Frontal cortex (tissue), 4 donors: Measurements from ENCODE around the gene HPD. TPM values are rescaled to one million over a fixed set of nuclear protein-coding genes. Genes with fewer than 3 reads are reported as not detected.

Experiments used
- DNase-seq, 2 donors: peaks; one replicate each; pipeline ENCODE4 v3.0.0; 2012; ENCODE audit warnings: low spot score in 2 of 2
- FAIRE-seq: peaks from 2 replicates; lab custom pipeline; 2012; peaks lifted over from hg19 to GRCh38; lab: Jason Lieb, UNC
- total RNA-seq: library from RNA; depleted of rRNA; stranded (reverse); fragments of >200 nt; gene quantifications from one replicate; pipeline ENCODE4 v1.2.3, GENCODE V29; 2014
- donor health status: control.
- donor health status: control.
- donor health status: control.

HPD gene
- total RNA-seq, 1 donor from 2014 or later = not detected

GRCh38 chr12:121802485-121802842 lies 56.2 kb downstream of the HPD start:
- FAIRE-seq (no peak), DNase-seq (no peak)

DNA sequence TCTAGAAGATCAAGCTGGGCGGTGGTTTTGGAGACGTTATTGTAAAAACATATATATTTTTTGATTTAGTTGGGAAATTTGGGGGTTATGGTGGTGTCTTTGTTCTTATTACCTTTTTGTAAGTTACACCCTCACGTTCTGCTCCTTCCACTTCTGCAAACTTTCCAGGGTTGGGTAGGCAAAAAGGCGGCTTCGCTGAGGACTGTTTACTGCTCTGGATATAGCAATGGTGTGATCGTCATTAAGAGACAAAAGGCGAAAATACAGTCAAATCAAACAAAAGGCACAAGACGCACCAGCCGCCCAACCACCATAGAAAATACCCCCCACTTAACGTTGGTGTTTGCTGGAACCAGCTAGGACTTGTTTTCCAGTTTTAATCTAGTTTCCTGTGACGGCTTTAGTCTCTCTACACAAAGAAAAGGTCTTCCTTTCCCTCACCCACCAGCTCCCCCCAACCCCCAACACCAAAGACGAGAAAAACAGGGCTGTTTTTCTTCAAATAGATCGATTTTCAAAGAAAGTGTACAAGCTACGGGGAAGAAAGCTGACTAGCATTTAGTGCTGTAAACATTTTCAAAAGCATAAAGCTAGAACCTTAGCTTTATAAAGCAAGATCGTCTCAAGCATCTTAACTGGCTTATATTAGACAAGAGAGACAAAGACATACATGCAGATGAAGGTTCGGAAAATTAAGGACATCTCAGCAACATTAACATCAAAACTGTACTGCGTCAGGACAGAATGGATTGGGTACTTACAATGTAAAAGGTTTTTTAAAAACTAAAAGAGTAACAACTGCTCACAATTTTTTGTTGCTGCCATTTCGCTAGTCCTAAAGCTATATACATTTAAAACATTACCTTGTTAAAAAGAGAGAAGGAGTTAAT lies 56.8 kb downstream of the HPD start:
- DNase-seq = no peak
- FAIRE-seq = no peak

GRCh38 chr12:121800694-121801594 lies 57.7 kb downstream of the HPD start:
- no peak for FAIRE-seq
- DNase-seq = peak in 1 of 2 donors; percentile 81

GRCh38 chr12:121799842-121800693 lies 58.6 kb downstream of the HPD start:
- no peak for FAIRE-seq

GRCh38 chr12:121799156-121799841 lies 59.4 kb downstream of the HPD start:
- FAIRE-seq = no peak
- peak in 1 of 2 donors; percentile 76 for DNase-seq

More at GRCh38 chr12:121799842-121800693, 58.6 kb downstream of the HPD start:
- DNase-seq = peak; percentile 85

GRCh38 chr12:121798787-121799155 lies 59.9 kb downstream of the HPD start:
- DNase-seq (no peak), FAIRE-seq (no peak)

DNA sequence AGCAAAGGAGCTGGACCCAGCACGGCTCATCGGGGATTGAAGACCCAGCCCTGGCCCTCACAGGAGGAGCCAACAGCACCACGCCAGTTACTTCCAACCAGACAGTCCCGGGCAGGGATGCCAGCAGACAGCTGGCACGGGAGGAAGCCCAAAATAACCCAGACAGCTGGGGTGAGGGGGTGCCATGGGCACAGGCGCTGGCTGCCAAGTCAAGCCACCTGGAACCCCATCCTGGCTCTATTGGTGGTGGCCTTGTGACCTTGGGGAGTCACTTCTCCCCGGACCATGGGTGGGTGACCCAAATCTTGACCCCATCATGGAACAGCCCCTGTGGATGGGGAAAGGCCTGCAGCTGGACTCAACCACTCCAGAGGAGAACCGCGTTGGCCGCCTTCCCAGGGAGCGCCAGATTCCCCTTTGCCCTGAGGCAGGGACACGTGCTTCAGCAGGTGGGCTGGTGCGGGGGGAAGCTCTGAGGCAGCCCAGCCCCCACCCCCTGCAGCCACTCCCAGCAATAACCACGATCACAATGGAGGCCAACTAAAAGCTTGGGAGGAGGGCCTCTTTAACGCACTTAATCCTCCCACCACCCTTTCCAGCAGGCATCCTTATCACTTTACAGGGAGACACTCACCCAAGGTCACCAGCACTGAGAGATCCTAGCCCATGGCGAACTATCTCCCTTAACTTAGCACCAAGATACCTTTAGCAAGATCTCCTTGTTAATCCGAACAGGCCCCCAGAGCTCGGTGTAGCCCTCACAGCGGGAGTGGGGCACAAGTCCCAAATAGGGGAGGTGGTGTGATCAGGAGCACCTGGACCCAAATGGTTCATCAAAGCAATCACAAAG lies 60.5 kb downstream of the HPD start:
- no peak for DNase-seq
- FAIRE-seq = no peak

DNA sequence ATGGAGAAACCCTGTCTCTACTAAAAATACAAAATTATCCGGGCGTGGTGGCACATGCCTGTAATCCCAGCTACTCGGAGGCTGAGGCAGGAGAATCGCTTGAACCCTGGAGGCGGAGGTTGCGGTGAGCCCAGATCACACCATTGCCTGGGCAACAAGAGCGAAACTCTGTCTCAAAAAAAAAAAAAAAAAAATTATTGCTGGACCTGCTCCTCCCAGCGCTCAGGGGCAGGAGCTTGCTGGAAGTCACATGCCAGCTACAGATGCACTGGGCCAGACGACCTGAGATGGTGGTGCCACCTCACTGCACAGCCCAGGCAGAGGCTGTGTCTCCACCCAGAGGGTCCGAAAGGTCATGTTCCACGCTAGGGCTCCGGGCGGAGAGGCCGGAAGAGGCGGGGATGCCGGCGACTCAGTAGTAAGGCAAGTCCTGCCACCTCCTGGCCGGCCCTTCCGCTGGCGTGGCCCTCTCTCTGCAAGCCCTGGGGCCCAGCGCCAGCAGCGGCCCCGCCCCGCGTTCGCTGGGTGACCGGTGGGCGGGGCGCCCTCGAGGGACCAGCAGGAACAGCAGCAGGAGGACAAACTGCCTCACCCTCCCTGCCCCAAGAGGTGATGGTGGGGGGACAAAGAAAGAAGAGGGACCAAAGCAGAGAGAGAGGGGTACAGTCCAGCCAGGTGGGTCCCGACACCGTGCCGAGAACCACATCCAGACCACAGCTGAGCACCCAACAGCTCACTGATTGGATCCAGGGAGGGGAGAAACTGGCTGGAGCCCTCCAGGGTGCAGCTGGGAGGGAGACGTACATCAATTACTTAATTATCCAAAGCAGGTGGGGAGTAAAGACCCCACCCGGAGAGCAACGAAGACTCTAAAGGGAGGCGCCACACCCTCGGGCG lies 61.6 kb downstream of the HPD start:
- FAIRE-seq = no peak
- peak; percentile 86 to 89 for DNase-seq

GRCh38 chr12:121795034-121795968 lies 63.4 kb downstream of the HPD start:
- peak; percentile 87 to 90 for DNase-seq
- FAIRE-seq = no peak

- FAIRE-seq = no peak
- no peak for DNase-seq
Measured at GRCh38 chr12:121794534-121795033, 64.1 kb downstream of the HPD start.

DNA sequence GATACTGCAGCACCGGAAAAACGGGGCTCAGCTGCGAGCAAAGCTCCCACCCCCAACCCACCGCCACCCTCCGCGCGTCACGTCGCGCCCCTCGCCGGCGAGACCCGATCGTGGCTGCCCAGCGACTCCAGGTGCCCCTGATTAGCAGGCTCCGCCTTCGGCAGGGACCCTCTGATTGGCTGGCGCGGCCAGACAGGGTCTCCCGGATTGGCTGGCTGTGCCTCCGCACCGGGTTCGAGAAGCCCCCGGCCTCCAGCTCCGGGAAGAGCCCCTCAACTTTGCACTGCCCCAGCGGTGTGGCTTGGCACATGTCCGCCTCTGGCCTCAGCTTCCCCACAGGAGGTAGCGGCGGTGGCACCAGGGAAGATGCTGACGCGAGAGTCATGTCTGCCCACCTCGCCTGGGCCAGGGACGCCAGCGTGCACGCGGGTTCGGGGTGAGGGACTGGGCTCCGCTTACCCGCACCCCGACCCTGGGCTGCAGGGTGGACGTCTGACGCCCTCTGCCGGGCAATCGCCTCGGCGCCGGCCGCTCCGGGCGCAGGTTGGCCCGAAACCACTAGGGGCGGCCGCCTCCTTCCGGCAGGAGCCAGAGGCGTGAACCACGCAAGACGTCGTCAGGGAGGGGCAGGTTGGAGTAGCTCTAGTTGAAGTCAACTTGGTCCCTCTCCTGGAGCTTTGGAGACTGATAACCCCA lies 64.7 kb downstream of the HPD start:
- DNase-seq (peak; percentile 84 to 86), FAIRE-seq (no peak)

GRCh38 chr12:121793440-121793837 lies 65.2 kb downstream of the HPD start, which contains the start of gene RHOF:
Gene RHOF (minus strand): TSS chr12:121793688. CDS start chr12:121793633, 55 bp downstream.
- DNase-seq (no peak), FAIRE-seq (no peak)

GRCh38 chr12:121792607-121793439 lies 65.8 kb downstream of the HPD start:
- DNase-seq (no peak), FAIRE-seq (no peak)

GRCh38 chr12:121791671-121792551 lies 66.7 kb downstream of the HPD start:
- no peak for FAIRE-seq
- no peak for DNase-seq
